HG02884 (cell line): ENCODE results near the gene PXT1.
"Not testable (repeated sequence)": the region's sequence is repeated elsewhere in the genome, so short reads cannot be mapped to it uniquely, and the experiment has no call there.

ENCODE experiments used
- ATAC-seq: cut with Tn5 transposase; IDR thresholded peaks from one replicate; pipeline ENCODE4 v1.9.1; 2021; ENCODE audit warnings: mild to moderate bottlenecking, moderate library complexity; ENCODE audit not compliant: unreplicated experiment

Gene PXT1

GRCh38 chr6:36445621-36446020 lies 3.0 kb upstream of the PXT1 start:
- ATAC-seq: no peak

GRCh38 chr6:36444470-36444869 lies 1.8 kb upstream of the PXT1 start:
- no peak for ATAC-seq

DNA sequence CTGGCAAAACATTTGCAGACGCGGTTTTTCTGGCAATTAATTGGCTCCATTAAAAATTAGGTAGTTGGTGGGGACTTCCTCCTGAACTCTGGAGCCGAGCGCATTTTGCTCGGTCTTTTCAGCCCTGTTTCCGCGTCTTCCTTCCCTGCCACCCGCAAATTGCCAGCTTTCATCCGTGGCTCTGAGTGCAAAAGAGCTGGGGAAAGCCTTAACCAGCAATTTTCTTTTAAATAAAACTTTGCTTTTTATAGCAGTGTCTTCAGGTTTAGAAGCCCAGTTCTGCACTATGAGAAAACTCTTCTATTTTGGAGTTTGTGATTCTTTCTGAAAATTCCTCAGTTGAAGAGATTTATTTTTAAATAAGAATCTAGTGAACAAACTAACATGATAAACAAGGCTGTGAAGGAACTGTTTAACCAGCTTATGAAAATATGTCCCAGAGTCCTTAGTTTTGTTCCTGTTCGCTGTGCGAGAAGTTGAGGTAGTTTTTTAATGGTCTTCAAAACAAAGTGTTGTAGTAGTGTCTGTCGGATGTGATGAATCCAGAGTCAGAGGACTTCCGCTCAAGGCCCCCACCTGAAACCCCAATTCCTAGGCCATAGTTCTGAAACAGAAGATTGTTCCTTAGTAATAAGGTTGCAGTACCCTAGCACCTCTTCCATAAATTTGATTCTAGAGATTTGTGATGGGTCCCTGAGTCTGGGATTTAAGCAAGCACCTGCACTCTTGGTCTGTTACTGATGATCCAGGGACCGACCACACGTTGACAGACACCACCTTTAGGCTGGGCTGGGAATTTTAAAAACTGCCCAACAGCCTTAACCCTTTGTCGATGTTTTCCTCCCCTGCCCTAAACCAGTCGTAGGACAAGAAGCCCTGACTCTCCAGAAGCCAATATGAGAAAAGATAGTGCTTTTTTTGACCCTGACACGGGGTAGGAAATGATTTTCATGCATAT lies 1.1 kb upstream of the PXT1 start:
- ATAC-seq: no peak

GRCh38 chr6:36442103-36442670 lies 467 bp downstream of the PXT1 start:
- no peak for ATAC-seq

- ATAC-seq: no peak
Measured at GRCh38 chr6:36441307-36441894, 1.3 kb downstream of the PXT1 start.

DNA sequence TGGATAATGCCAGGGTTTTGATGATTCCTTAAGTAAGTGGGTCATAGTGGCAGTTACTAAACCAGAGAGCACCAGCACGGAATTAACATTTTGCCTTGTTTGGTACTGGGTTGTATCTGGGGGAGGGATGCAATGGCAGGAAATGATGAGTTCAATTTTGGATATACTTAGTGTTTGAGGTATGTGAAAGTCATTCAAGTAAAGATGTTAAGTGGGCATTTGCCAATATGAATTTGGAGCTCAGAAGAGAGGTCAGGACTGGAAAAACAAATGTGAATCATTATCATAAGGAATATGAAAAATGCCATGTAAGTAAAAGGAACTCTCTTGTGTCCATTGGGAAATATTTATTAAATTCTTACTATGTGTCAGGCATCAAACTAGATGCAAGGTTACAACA lies 6.2 kb downstream of the PXT1 start:
- ATAC-seq: no peak

DNA sequence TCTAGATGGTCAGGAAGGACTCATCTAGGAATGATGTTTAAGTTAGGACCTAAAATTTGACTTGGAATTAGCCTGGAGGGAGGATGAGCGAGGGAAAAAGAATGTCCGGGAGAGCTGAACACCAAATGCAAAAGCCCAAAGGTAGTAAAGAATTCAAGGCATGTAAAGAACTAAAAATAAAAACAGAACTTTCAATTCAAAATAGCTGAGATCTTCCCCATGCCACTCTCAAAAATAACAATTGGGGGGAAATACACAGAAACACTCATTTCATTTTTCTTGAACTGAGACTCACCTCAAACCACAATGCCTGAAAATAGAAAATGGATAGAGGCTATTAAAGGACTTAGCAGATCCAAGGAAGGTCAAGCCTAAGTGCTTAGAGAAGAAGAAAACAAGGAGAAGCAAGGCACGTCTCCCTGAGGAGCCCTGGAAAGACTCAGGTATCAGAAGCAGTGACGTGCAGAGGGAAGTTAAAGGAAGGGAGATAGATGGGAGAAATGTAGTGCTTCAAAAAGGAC lies 10.4 kb downstream of the PXT1 start:
- no peak for ATAC-seq

DNA sequence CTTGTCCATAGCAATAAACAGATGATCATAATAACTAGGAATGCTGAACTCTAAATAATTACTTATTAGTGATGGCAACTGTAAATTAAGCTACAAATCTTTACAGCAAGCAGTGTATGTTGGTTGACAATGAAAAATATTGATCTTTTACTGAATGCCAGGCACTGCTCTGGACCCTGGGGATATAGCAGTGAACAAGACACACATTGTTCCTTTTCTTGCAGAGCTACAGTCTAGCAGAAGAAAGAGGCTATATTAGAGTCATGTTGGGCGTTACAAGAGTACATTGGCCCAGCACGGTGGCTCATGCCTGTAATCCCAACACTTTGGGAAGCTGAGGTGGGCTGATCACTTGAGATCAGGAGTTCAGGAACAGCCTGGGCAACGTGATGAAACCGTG lies 11.5 kb downstream of the PXT1 start:
- no peak for ATAC-seq

DNA sequence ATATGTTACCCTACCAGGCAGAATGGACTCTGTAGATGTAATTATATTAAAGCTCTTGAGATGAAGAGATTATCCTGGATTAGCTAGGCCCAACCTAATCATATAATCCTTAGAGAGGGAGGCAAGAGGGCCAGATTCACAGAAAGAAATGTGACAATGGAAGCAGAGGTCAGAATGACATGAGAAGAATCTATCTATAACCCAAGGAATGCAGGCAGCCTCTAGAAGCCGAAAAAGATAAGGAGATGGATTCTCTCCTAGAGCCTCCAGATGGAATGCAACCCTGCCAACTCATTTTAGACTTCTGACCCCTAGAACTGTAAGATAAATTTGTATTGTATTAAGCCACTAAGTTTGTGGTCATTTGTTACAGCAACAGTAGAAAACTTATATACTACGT lies 12.3 kb downstream of the PXT1 start:
- no peak for ATAC-seq

DNA sequence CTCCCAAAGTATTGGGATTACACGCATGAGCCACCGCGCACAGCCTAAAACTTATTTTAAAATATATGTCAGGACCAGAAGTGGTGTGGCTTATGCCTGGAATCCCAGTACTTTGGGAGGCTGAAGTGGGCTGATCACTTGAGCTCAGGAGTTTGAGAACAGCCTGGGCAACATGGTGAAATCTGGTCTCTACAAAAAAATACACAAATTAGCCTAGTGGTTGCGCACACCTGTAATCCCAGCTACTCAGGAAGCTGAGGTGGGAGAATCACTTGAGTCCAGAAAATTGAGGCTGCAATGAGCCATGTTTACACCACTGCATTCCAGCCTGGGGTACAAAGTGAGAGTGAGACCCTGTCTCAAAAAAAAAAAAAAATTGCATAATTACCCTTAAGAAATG lies 13.7 kb downstream of the PXT1 start:
- no peak for ATAC-seq

- no peak for ATAC-seq
Measured at GRCh38 chr6:36426622-36427021, 16.0 kb downstream of the PXT1 start.

- ATAC-seq: peak; percentile 86
Measured at GRCh38 chr6:36423101-36423824, 19.4 kb downstream of the PXT1 start.

GRCh38 chr6:36422714-36423100 lies 19.9 kb downstream of the PXT1 start:
- no peak for ATAC-seq

GRCh38 chr6:36419310-36419709 lies 23.3 kb downstream of the PXT1 start:
- ATAC-seq: no peak

DNA sequence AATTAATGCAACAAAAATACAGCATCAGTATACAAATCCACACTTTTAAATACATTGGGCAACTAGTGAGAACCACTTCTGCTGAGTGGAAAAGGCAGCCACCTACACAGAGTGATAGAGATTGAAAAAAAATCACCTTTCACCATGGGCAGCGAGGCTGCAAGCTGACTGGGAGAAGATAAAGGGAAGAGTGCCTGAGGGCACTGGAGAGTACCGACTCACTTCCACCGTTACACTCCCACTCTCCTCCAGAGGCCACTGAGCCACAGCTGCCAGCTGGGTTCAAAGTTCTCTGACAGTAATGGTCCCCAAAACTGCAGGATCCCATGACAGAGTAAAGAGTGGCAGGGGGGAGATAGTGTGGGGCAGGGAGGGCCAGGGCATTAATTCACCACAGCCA lies 24.1 kb downstream of the PXT1 start:
- ATAC-seq: no peak

DNA sequence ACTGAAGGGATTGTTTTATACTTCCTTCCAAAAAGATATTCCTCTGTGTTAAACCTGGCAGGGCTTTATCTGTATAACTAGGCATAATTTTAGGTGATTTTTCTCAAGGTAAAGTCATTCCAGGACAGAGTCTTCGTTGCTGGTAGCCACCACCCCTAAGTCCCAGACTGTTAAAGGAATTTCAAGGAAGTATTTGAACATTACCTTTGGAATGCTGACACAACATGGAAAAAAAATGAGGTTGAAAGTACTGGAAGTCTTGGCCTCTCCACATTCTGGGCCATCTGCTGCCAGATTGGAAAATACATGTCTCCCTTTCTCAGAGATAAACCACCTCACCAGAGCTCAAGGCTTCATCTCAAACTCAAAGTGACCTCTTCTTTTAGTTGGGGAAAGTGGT lies 28.2 kb downstream of the PXT1 start:
- ATAC-seq: no peak

GRCh38 chr6:36413489-36414480 lies 28.9 kb downstream of the PXT1 start:
- no peak for ATAC-seq

- ATAC-seq: not testable (repeated sequence)
Measured at GRCh38 chr6:36409718-36410117, 32.9 kb downstream of the PXT1 start.

GRCh38 chr6:36404164-36404563 lies 38.5 kb downstream of the PXT1 start:
- no peak for ATAC-seq

- ATAC-seq: no peak
Measured at GRCh38 chr6:36402481-36402880, 40.2 kb downstream of the PXT1 start.
